Activated B cell treated with CpG ODN at 0.5 μM for 24 hours (primary cell): ENCODE data around the gene MED13L. TPM values are rescaled to one million over a fixed set of nuclear protein-coding genes. Genes with fewer than 3 reads are reported as not detected.
"Not testable (repeated sequence)": the region's sequence is repeated elsewhere in the genome, so short reads cannot be mapped to it uniquely, and the experiment has no call there.

Experiments used
- ATAC-seq: fragments of 200-7000 bp; cut with Tn5 transposase; one replicate; pipeline ENCODE4 v1.10.0; 2021; ENCODE audit warnings: low read depth, mild to moderate bottlenecking, moderate library complexity
- CTCF ChIA-PET: fragments of 350-600 bp; sonication (Branson Sonifier 250); formaldehyde crosslinking; loops from one replicate; lab custom pipeline; 2021; ENCODE audit warnings: antibody characterized with exemption; lab: Charles Lee
- POLR2A ChIA-PET: fragments of 350-600 bp; sonication (Branson Sonifier 250); formaldehyde crosslinking; loops from one replicate; lab custom pipeline; 2021; ENCODE audit warnings: antibody characterized with exemption; lab: Charles Lee
- DNase-seq: peaks from one replicate; pipeline ENCODE4 v3.0.0; 2022
- H3K27ac Mint-ChIP-seq: one replicate; pipeline ENCODE4 v1.8.0; 2020; ENCODE audit warnings: mixed read lengths
- H3K27me3 Mint-ChIP-seq: one replicate; pipeline ENCODE4 v1.8.0; 2021; ENCODE audit warnings: mixed read lengths
- H3K36me3 Mint-ChIP-seq: one replicate; pipeline ENCODE4 v1.8.0; 2021; ENCODE audit warnings: low read depth, mixed read lengths
- H3K4me1 Mint-ChIP-seq: one replicate; pipeline ENCODE4 v1.8.0; 2021; ENCODE audit warnings: mixed read lengths
- H3K4me3 Mint-ChIP-seq: one replicate; pipeline ENCODE4 v1.8.0; 2020; ENCODE audit warnings: mild to moderate bottlenecking, mixed read lengths
- H3K9me3 Mint-ChIP-seq: one replicate; pipeline ENCODE4 v1.8.0; 2020; ENCODE audit warnings: mixed read lengths
- intact Hi-C: fragments of 100-400 bp; cut with micrococcal nuclease; formaldehyde crosslinking; loops from one replicate; pipeline ENCODE4 v1.15.1; 2024
- total RNA-seq: library from RNA; stranded (reverse); gene quantifications from 2 replicates; pipeline ENCODE4 v1.2.3, GENCODE V29; 2022
- TF ChIP-seq, protein P1 (sequence below): fragments of 200-600 bp; IDR thresholded peaks from one replicate; pipeline ENCODE4 v1.8.0; 2022; ENCODE audit warnings: antibody characterized with exemption, mild to moderate bottlenecking

The MED13L gene
- total RNA-seq, 1 donor from 2014 or later = 183 TPM

- no peaks in the 10 kb centered on the region for H3K36me3 Mint-ChIP-seq
- ChIA-PET POLR2A (interaction anchor here (1.0 kb wide), 1 partner anchor 275 kb away, joined by 3 read pairs; the partner anchor contains the start of gene MAP1LC3B2), CTCF (no interaction called here)
- H3K4me3 Mint-ChIP-seq = no peak overlapping the region
- TF ChIP-seq, protein P1, sequence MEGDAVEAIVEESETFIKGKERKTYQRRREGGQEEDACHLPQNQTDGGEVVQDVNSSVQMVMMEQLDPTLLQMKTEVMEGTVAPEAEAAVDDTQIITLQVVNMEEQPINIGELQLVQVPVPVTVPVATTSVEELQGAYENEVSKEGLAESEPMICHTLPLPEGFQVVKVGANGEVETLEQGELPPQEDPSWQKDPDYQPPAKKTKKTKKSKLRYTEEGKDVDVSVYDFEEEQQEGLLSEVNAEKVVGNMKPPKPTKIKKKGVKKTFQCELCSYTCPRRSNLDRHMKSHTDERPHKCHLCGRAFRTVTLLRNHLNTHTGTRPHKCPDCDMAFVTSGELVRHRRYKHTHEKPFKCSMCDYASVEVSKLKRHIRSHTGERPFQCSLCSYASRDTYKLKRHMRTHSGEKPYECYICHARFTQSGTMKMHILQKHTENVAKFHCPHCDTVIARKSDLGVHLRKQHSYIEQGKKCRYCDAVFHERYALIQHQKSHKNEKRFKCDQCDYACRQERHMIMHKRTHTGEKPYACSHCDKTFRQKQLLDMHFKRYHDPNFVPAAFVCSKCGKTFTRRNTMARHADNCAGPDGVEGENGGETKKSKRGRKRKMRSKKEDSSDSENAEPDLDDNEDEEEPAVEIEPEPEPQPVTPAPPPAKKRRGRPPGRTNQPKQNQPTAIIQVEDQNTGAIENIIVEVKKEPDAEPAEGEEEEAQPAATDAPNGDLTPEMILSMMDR = no peak
- no peak for DNase-seq
- intact Hi-C loops = no loop called here
- no peaks in the 10 kb centered on the region for H3K27me3 Mint-ChIP-seq
- ATAC-seq = no peak
- peaks cover 19% of the 10 kb centered on the region for H3K4me1 Mint-ChIP-seq
- no peaks in the 10 kb centered on the region for H3K9me3 Mint-ChIP-seq
- H3K27ac Mint-ChIP-seq = no peak overlapping the region
Measured at GRCh38 chr12:116284396-116284795, 6.9 kb upstream of the MED13L start.

DNA sequence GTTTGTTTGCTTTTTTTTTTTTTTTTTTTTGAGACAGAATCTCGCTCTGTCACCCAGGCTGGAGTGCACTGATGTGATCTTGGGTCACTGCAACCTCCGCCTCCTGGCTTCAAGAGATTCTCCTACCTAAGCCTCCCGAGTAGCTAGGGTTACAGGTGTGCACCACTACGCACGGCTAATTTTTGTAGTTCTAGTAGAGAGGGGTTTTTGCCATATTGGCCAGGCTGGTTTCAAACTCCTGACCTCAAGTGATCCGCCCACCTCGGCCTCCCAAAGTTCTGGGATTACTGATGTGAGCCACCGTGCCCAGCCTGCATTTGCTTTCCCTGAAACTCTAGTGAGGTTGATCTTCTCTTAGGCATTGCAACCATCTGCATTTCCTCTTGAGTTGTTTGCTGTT lies 6.4 kb upstream of the MED13L start:
- H3K9me3 Mint-ChIP-seq, ATAC-seq, H3K4me3 Mint-ChIP-seq, H3K27ac Mint-ChIP-seq, CTCF ChIA-PET, intact Hi-C loops, H3K36me3 Mint-ChIP-seq, DNase-seq, H3K27me3 Mint-ChIP-seq: not testable (repeated sequence)
- peaks cover 19% of the 10 kb centered on the region for H3K4me1 Mint-ChIP-seq
- POLR2A ChIA-PET = interaction anchor here (1.0 kb wide), 1 partner anchor 275 kb away, joined by 3 read pairs; the partner anchor contains the start of gene MAP1LC3B2

DNA sequence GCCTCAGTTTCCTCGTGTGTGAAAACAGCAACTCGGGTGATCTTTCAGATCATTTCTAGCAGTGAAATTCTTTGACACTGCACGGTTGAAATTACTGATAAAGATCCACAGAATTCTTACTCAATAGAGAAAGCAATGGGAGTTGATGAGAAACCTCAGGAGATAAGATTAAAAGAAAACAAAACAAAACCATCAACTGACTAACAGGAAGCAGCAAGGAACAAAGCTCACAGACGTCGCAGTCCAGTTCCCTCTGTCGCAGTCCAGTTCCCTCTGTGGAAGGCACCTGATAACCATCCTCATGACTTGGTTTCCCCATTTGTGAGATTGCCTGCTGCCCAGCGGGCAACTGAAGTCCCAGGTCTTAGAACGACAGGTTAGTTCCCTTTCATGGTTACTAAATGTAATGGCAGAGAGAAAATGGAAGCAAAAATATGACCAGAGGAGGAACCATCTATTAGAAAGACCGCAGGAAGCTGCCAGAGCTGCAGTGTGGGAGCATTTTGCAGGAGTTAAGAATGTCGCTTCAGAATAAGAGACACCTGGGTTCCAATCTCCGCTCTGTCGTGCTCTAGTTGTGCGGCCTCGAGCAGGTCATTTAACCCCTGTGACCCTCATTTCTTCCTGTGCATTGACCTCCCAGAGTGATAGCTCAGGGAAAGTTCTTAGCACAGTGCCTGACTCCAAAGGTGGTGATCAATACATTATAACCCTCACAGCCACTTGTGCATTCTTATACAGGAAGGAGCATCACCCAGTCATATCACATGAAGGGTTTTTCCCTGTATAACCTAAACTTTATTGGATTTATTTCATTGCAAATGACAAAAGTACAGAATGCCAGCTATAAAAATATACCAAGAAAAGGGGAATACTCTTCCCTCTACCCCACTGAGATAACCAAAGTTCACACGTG lies 5.1 kb upstream of the MED13L start:
- TF ChIP-seq, protein P1 = no peak
- CTCF ChIA-PET = no interaction called here
- Mint-ChIP-seq H3K9me3 (no peaks in the 10 kb centered on the region), H3K4me3 (peak overlapping the region; percentile 76), H3K27me3 (no peaks in the 10 kb centered on the region), H3K4me1 (peaks cover 25% of the 10 kb centered on the region), H3K36me3 (peaks cover 3% of the 10 kb centered on the region), H3K27ac (peak overlapping the region; percentile 57)
- intact Hi-C loops = no loop called here
- ATAC-seq (no peak), DNase-seq (no peak)
- POLR2A ChIA-PET = interaction anchor here (0.6 to 1.0 kb wide), 3 partner anchors 50 to 262 kb away, joined by 3 to 4 read pairs (median 3); no protein-coding TSS in a partner anchor

DNA sequence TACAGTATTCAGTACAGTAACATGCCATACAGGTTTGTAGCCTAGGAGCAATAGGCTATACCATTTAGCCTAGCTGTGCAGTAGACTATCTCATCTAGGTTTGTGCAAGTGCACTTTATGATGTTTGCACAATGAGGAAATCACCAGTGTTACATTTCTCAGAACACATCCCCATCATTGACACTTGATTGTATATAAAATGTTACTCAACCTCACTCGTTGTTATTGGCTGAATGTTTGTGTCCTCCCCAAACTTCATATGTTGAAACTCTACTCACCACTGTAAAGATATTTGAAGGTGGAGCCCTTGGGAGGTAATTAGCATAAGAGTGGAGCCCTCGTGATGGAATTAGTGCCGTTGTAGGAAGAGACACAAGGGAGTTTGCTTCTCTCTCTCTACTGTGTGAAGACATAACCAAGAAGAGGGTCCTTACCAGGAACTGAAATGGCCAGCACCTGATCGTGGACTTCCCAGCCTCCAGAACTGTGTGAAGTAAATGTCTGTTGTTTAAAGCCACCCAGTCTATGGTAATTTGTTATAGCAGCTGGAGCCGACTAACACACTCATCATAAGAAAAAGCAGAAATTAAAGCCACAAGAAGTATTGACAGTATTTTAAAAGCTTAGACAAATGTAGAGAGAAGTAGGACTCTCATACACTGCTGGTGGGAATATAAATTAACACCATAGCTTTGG lies 3.2 kb upstream of the MED13L start:
- ATAC-seq (no peak), DNase-seq (no peak)
- no peaks in the 10 kb centered on the region for H3K9me3 Mint-ChIP-seq
- ChIA-PET CTCF (no interaction called here), POLR2A (interaction anchor here (0.6 kb wide), 1 partner anchor 49 kb away, joined by 6 read pairs; no protein-coding TSS in a partner anchor)
- no peak overlapping the region for H3K4me3 Mint-ChIP-seq
- H3K4me1 Mint-ChIP-seq = peaks cover 26% of the 10 kb centered on the region
- intact Hi-C loops = no loop called here
- TF ChIP-seq, protein P1 = no peak
- H3K27ac Mint-ChIP-seq = no peak overlapping the region
- H3K36me3 Mint-ChIP-seq = peaks cover 13% of the 10 kb centered on the region
- H3K27me3 Mint-ChIP-seq = no peaks in the 10 kb centered on the region

DNA sequence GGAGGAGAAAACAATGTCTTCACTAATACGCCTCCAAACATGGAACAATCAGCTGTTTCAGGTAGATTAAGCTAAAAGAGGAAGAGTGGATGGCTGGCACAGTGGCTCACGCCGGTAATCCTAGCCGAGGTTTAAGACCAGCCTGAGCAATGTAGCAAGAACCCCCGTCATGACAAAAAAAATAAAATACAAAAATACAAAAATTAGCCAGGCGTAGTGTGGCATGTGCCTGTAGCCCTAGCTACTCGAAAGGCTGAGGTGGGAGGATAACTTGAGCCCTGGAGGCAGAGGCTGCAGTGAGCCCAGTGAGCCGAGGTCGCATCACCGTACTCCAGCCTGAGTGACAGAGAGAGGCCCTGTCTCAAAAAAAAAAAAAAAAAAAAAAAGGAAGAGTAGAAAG lies 1.2 kb upstream of the MED13L start:
- Mint-ChIP-seq H3K9me3 (no peaks in the 10 kb centered on the region), H3K27me3 (no peaks in the 10 kb centered on the region), H3K27ac (peak overlapping the region; percentile 84), H3K4me3 (peak overlapping the region; percentile 85), H3K36me3 (peaks cover 13% of the 10 kb centered on the region), H3K4me1 (peaks cover 46% of the 10 kb centered on the region)
- ATAC-seq (no peak), DNase-seq (no peak)
- intact Hi-C loops = loop anchor here (5.0 kb wide), 3 partner anchors 81 to 281 kb away; no protein-coding TSS in a partner anchor
- POLR2A ChIA-PET = interaction anchor here (0.6 to 5.3 kb wide), 6 partner anchors 11 to 280 kb away, joined by 3 to 40 read pairs (median 5); partner anchors contain the start of gene MAP1LC3B2
- CTCF ChIA-PET = interaction anchor here (1.0 kb wide), 2 partner anchors 12 to 320 kb away, joined by 3 to 4 read pairs; no protein-coding TSS in a partner anchor
- TF ChIP-seq, protein P1 = no peak
